Stimulated activated CD4-positive, alpha-beta T cell treated with anti-CD3 and anti-CD28 coated beads, TNF-alpha, amount 100 ng/mL, for 4 hours (primary cell): ENCODE data around the gene F3.
"Not testable (repeated sequence)": the region's sequence is repeated elsewhere in the genome, so short reads cannot be mapped to it uniquely, and the experiment has no call there.

Experiments used
- DNase-seq, 3 experiments: peaks; one replicate each; pipeline ENCODE4 v3.0.0-alpha.2; 2020; ENCODE audit warnings: low read depth in 3 of 3

F3 gene

DNA sequence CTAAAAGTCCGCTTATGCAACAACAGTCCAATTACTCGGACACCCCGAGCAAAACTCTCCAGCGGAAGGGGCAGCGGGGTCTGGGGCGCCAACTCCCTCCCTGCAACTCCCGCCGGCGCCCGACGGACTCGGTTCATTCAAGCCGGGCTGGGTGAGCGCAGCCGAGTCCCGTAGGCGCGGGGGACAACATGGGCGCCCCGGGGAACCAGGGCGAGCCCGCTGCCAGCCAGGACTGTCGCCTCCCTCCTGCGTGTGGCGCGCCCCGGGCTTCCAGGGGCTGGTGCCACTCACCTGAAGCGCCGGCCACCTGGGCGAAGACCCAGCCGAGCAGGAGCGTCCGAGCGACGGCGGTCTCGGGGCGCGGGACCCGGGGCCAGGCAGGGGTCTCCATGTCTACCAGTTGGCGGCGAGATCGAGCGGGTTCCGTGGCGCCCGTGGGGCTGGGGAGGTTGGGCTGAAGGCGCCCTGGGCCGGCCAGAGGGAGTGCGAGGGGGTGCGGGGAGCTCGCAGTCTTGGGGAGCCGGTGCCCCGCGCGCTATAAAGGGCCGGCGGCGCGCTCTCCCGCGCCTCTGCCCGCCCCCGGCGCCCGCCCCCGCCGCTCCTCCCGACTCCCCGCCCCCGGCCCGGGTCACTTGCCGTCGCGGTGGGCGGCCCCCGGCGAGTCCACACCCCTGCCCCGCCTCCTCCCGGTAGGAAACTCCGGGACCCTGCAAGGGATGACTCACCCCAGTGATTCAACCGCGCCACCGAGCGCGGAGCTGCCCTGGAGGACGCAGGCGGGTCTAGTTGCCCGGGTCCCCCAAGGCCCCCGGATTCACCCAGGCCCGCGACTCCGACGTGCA, at the start of gene F3:
F3 (minus strand) TSS at position 514 of the 842 bp plus-strand sequence; CDS start at position 391, 123 bp downstream.
- DNase-seq, result peak; percentile 49 to 70 (median 57)

DNA sequence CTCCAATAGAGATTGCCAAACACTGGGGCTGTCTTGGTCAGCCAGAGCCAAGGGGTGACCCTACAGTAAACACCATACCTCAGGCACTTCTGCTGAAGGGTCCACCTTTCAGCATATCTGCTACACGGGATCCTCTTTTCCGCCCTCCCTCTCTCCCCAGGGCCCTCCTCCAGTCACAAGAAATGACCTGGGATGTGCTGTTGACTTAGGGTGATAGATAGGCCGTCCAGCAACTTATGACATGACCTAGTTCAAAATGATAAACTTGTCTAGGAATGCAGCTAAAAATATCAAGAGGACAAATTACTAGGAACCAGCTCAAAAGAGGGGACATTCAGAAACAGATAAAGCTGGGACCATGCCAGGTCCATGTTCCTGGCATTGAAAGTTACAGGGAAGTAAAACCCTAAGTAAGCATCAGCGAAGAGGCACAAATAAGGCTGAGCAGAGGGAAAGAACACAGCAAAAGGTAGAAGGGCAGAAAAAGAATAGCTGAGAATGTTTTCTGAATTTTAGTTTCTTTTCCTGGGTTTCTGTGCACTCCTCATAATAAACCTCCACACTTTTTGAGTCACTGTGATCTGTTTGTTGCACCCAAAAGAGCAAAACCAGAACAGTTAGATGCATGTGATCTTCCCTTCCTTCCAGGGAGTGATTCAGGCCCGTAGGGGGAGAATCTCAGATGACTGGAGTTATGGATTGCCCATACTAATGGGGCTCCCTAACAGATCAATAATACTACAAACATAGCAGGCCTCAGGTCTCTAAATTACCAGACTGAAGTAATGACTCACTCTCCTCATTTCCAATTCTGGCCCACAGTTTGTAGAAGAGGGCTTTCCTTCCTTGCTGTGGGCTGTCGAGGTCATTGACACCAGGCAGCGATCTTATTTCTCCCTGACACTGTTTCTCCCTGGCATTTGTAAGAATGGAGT, 48.9 kb upstream of the F3 start:
- DNase-seq, result no peak

DNA sequence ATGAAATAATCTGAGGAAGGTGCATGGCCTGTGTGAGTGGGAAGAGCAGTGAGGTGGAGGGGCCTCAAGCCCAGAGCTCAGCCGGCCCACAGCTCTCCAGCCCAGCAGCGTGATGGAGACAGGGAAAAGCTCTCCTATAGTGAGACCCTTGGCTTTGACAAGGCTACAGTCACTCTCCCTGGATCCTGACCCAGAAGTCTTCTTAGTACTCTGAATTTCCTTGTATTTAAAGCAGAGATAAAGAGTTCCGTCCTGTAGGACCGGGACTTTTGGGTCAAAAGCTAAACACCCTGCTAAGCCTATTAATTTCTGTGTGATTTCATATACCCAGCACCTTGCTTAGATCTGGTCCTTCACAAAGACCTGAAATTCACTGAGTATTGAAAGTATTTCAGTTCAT, 48.2 kb upstream of the F3 start:
- no peak for DNase-seq

DNA sequence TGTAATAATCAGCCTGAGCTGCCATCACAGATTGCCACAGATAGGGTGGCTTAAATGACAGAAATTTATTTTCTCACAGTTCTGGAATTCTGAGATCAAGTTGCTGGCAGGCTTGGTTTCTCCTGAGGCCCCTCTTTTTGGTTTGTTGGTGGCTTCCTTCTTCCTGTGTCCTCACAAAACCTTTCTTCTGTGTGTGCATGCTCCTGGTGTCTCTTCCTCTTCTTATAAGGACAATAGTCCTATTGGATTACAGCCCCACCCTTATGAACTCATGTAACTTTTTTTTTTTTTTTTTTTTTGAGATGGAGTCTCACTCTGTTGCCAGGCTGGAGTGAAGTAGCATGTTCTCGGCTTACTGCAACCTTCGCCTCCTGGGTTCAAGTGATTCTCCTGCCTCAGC, 41.0 kb upstream of the F3 start:
- DNase-seq, result no peak

DNA sequence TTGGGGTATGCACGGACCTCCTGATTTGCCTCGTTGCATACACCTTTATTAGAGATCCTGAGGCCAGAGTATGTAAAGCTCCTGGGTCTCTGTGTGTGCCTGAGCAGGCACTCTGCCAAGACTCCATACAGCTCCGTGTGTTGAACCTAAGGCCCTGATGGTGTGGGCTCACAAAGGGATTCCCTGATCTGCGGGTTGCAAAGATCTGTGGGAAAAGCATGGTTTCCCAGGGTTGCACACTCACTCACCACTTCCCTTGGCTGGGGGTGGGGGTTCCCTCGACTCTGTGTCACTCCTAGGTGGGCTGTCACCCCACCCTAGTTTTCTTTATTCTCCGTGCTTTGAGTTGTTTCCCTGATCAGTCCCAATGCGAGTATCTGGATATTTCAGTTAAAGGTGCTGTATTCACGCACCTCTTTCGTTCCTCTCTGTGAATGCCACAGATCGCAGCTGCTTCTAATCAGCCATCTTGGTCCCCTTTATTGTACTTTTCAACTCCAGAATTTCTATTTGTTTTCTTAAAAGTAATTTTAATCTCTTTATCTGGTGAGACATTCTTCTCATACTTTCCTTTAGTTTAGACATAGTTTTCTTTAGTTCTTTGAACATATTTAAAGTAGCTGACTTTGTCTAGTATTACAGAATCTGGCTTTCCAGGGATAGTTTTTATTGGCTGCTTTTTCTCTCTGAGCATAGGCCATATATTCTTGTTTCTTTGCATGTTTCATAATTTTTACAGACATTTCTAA, 39.0 kb upstream of the F3 start:
- no peak for DNase-seq

DNA sequence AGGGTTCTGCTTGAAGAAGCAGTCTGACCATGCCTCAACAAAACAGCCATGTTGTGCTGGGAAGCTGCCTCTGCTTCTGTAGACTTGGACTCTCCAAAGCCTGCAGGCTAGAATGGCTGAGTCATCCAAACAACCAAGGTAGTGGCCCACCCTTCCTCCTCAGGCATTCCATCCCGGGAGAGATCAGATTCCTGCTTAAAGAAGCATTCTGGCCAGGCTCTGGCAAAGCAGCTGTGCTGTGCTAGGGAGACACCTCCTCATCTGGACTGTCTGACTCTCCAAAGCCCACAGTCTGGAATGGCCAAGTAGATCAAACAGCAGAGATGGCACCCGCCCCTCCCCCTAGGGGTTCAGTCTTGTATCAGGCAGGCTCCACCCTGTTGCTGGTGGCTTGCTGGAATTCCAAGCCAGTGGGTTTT, 38.3 kb upstream of the F3 start:
- no peak for DNase-seq

DNA sequence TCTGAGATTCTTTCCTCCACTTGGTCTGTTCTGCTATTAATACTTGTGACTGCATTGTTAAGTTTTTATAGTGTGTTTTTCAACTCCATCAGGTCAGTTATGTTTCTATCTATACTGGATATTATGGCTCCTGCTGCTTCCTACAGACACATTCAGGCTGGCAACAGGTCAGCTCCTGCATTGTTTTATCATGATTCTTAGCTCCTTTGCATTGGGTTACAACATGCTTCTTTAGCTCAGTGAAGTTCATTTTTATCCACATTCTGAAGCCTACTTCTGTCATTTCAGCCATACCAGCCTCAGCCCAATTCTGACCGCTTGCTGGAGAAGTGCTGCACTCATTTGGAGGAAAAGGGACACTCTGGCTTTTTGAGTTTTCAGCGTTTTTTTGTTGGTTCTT, 37.3 kb upstream of the F3 start:
- no peak for DNase-seq

DNA sequence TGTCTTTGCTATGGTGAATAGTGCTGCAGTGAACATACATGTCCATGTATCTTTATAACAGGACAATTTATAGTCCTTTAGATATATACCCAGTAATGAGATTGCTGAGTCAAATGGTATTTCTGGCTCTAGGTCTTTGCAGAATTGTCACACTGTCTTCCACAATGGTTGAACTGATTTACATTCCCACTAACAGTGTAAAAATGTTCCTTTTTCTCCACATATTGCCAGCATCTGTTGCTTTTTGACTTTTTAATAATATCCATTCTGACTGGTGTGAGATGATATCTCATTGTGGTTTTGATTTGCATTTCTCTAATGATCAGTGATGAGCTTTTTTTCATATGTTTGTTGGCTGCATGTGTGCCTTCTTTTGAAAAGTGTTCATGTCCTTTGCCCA, 32.4 kb upstream of the F3 start:
- not testable (repeated sequence) for DNase-seq

DNA sequence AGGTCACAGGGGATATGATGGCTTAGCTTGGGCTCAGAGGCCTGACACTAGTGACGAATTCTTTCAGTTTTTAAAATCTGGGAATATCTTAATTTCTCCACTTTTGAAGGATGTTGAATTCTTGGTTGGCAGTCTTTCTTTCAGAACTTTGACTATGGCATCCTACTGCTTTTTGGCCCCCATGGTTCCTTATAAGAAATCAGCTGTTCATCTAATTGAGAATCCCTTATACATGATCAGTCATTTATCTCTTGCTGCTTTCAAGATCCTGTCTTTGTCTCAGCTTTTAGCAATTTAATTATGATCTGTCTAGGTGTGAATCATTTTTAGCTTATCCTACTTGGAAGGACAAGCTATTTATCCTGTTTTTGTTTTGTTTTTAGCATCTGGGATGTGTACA, 31.2 kb upstream of the F3 start:
- DNase-seq, result no peak

DNA sequence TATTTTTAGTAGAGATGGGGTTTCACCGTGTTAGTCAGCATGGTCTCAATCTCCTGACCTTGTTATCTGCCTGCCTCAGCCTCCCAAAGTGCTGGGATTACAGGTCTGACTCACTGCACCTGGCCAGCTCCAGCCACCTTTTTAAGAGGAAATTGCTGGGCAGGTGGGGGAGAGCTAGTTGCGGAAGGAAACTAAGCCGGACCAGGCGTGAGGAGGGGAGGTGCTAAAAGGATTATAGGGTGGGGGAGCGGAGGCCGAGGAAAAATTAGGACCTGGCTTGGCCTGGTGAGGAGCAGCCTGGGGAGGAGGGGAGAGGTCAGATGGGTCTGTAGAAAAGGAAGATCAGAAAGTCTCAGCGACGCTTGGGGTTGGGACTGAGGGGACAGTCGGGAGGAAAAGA, 29.4 kb upstream of the F3 start:
- not testable (repeated sequence) for DNase-seq

DNA sequence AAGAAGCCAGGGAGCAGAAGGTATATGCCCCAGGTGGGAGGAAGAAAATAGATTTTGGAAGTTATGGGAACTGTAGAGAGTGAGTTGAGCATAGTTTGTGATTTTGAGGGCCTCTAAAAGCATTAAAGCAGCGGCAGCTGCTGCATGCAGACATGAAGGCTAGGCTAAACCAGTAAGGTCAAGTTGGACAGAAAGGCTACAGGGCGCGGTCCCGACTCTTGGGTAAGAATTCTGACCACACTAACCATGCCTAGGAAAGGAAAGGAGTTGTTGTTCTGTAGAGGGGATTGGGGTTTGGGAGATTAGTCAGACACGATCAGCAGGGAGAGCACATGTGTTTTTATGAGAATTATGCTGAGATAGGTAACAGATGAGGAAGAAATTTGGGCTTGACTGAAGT, 27.2 kb upstream of the F3 start:
- not testable (repeated sequence) for DNase-seq

DNA sequence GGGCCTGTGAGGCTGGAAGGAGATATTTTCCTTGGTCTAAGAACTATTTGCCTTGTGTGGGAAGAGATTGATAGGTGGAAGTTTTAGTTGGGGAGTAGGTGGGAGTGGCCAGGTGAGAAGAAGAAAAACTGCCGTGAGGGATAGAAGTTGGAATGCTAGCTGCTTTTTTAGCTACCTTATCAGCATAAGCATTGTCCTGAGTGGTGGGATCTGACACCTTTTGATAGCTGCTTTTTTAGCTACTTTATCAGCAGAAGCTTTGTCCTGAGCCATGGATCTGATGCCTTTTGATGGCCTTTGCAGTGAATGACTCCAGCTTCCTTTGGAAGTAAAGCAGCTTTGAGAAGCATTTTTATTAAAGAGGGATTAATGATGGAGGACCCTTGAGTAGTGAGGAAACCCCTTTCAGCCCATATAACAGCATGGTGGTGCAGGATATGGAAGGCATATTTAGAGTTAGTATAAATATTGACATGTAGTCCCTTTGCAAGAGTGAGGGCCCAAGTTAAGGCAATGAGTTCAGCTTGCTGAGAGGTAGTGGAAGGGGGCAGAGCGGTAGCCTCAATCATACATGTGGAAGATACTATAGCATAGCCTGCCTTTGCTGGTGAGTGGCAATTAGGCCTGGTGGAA, 26.5 kb upstream of the F3 start:
- DNase-seq, result not testable (repeated sequence)

DNA sequence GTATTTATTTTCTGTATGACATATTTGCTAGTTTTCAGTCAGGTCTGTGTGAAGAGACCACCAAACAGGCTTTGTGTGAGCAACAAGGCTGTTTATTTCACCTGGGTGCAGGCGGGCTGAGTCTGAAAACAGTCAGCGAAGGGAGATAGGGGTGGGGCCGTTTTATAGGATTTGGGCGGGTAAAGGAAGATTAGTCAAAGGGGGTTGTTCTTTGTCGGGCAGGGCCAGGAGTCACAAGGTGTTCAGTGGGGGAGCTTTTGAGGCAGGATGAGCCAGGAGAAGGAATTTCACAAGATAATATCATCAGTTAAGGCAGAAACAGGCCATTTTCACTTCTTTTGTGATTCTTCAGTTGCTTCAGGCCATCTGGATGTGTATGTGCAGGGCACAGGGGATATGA, 24.9 kb upstream of the F3 start:
- DNase-seq, result not testable (repeated sequence)

DNA sequence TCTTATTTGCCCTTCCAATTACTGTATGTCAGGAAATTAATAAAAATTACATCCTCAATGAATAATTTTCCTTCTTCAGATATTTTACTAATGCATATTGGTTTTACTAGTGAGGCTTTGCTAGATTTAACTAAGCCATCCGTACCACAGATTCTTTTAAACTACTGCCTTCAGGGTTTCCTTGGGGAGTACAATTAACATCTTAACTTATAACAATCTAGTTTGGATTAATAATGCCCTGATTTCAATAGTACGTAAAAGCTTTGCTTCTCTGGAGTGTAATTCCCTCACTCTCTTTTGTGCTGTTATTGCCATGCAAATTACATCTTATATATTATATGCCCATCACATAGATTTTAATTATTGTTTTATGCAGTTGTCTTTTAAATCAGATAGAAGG, 24.3 kb upstream of the F3 start:
- DNase-seq, result no peak

DNA sequence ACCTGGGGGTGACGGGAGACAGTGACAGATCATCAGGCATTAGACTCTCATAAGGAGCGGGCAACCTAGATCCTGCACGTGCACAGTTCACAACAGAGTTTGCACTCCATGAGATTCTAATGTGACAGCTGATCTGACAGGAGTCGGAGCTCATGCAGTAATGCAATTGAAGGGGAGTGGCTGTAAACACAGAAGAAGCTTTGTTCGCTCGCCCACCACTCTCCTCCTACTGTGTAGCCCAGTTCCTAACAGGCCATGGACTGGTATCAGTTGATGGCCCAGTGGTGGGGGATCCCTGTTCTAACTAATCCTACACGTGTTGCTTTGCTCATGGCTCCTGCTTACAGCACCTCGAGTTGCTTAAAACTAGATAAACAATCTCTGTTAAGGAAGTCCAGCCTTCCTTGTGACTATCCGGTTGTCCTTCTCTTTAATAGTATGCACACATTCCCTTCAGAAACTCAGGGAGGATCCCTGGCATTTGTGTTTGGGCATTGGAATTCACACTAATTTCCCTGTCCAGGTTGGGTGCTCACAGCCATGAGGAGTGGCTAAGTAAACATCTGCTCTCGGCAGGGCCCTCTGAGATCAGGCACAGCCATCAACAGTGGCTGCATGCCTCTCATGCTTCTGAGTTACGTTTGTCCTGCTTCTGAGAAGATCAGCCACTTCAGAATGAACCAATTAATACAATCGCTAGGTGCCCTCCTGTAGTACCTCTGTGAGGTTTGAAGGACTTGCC, 21.1 kb upstream of the F3 start:
- DNase-seq, result no peak

DNA sequence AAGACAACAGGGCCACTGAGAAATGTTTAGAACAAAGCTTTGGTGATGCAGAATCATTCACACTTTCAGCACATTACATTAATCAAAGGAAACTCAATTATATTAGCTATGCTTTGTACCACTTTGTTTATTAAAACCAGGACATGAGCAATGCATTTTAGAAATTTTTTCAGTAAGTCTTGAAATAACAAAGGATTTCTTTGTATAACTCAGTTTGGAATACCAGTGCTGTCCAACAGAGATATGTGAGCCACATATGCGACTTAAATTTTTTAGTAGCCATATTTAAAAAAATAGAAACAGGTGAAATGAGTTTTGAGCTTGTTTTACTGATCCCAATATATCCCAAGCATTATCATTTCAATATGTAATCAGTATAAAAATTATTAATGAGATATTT, 18.8 kb upstream of the F3 start:
- DNase-seq, result no peak

DNA sequence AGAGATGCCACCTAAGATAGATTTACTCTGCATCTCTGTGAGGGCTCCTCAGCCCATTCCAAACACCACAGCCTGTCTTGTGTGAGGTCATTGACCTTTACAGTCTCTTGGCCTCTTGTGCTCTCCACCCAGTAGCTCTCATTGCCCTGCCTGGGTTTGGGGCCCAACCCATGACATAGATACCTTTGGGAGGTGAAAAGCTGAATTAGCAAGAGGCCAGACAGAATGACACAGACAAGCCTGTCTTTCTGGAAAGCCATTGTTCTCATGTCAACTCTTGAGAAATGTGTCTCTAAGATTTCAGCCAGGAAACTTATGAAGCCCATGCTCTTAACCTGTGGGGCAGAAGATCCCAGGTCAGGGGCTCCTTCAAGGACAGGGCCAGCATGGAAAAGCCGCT, 18.4 kb upstream of the F3 start:
- DNase-seq, result no peak

DNA sequence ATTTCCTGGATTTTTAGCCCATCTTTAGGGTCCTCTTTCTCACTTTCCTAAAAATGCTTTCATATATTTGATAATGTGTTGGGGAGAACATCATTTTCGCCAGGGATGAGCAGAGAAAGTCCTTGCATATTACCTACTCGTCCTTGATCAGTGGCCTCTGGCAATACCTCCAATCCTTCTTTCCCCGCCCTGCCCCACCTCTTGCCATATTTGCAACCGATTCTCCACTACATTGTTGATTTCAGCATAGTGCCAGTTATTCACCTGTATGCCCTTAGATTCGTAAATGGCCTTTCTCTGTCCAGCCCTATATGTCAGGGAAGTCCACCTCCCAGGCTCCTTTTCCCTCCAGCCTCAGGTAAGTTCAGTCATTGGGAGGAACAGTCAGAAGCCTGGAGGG, 13.5 kb upstream of the F3 start:
- no peak for DNase-seq

DNA sequence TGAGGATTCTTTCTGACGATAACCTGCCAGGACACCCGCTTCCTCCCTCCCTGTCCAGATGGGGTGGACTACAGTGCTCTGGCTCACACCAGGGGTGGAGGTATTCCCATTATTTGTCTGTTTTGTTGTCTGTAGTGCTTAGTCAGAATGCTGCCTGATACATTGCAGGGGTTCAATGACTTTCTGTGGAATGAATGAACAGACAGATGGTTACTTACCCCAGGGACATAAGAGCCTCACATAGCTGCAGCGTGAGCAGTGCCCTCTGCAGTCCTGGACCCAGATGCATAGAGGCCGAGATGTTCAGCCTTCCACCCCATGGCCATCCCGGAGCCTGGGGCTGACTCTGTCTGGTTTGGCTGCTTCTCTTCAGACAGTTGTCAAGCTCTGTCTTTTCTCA, 13.0 kb upstream of the F3 start:
- DNase-seq, result no peak

DNA sequence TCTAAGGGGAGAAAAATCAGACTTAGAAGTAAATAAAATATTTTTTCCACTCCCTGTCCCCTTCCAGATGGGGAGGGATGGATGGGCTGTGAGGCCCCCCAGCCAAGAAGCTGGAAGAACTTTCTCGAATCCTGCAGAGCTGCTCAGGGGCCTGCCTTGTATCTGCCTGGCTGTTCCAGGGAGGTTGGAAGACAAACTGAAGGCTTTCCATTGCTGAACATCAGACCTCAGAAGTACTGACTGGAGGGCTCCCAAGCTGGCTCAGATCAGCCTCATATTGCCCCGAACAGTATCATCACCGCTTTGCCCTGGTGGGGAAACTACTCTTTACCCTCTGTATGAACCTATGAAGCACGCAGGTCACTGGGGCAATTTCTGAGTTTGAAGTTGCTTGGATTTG, 12.4 kb upstream of the F3 start:
- no peak for DNase-seq

DNA sequence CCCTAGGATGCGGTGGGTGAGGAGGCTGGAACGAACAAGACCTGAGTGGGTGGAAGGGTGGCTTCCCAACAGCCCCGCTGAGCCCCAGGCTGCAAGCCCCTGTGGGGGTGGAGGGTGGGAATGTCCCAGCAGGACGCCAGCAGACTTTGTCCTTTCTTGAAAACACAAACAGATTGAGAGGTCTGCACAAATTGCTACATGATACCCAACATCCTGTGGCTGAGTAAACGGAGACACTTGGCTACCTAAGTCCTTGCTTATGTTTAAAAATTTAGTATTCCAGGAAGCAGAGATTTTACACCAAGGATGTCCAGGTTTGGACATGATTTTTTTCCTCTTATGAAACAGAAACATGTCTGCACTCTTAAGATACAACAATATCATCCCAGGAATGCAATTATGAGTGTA, 11.8 kb upstream of the F3 start:
- DNase-seq, result no peak
